Activated T-helper 17 cell treated with anti-CD3 and anti-CD28 coated beads, Interleukin-2, amount 50 U/mL, for 72 hours (primary cell): Measurements from ENCODE around the gene DUSP28. TPM values are rescaled to one million over a fixed set of nuclear protein-coding genes. Genes with fewer than 3 reads are reported as not detected.

ENCODE experiments used
- ATAC-seq: fragments of 150-1000 bp; cut with Tn5 transposase; replicated peaks from 2 replicates; pipeline ENCODE4 v1.10.0; 2021; ENCODE audit warnings: mild to moderate bottlenecking, moderate library complexity
- H3K27ac Mint-ChIP-seq: one replicate; pipeline ENCODE4 v1.8.0; 2022; ENCODE audit warnings: mixed read lengths
- H3K27me3 Mint-ChIP-seq: one replicate; pipeline ENCODE4 v1.8.0; 2022; ENCODE audit warnings: mixed read lengths
- H3K36me3 Mint-ChIP-seq: one replicate; pipeline ENCODE4 v1.8.0; 2022; ENCODE audit warnings: low read depth, mild to moderate bottlenecking, mixed read lengths
- H3K4me1 Mint-ChIP-seq: one replicate; pipeline ENCODE4 v1.8.0; 2022; ENCODE audit warnings: mixed read lengths
- H3K4me3 Mint-ChIP-seq: one replicate; pipeline ENCODE4 v1.8.0; 2022; ENCODE audit warnings: mild to moderate bottlenecking, mixed read lengths
- H3K9me3 Mint-ChIP-seq: one replicate; pipeline ENCODE4 v1.8.0; 2022; ENCODE audit warnings: mixed read lengths
- total RNA-seq, 2 donors: library from RNA; stranded (reverse); gene quantifications; one replicate each; pipeline ENCODE4 v1.2.3, GENCODE V29; 2022

DUSP28 gene
- total RNA-seq, 2 donors from 2014 or later, result 3.6 to 8.3 TPM

GRCh38 chr2:240579071-240579762 lies 19.1 kb downstream of the DUSP28 start:
- Mint-ChIP-seq H3K4me3 (peak overlapping the region; percentile 67), H3K4me1 (peaks cover 21% of the 10 kb centered on the region), H3K36me3 (peaks cover 15% of the 10 kb centered on the region), H3K27ac (peak overlapping the region; percentile 84), H3K9me3 (no peaks in the 10 kb centered on the region), H3K27me3 (no peaks in the 10 kb centered on the region)
- peak; percentile 12 for ATAC-seq

GRCh38 chr2:240579771-240580614 lies 19.8 kb downstream of the DUSP28 start:
- Mint-ChIP-seq H3K27me3 (no peaks in the 10 kb centered on the region), H3K36me3 (peaks cover 15% of the 10 kb centered on the region), H3K4me1 (peaks cover 25% of the 10 kb centered on the region), H3K27ac (peak overlapping the region; percentile 84), H3K4me3 (peak overlapping the region; percentile 67), H3K9me3 (no peaks in the 10 kb centered on the region)
- ATAC-seq, result peak; percentile 93

DNA sequence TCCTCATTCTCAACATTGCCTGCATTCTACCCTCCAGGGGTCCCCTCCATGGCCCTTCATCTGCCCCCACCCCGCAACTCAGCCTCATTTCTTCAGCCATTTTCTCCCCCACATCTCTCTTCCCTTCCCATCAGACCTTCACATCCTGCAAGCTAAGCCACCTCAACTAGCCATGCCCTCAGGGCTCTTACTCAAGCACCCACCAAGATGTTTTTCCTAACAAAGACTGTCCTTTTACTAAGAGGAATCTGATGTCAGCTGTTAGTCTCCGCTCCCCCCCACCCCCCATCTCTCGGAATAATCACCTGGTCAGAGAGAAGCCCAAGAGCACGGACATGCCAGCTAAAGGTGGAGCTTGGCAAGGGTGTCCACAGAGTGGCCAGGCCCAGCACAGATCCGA lies 21.7 kb downstream of the DUSP28 start:
- H3K9me3 Mint-ChIP-seq, result no peaks in the 10 kb centered on the region
- no peak overlapping the region for H3K4me3 Mint-ChIP-seq
- no peak overlapping the region for H3K27ac Mint-ChIP-seq
- H3K27me3 Mint-ChIP-seq, result no peaks in the 10 kb centered on the region
- no peak for ATAC-seq
- peaks cover 25% of the 10 kb centered on the region for H3K4me1 Mint-ChIP-seq
- peaks cover 7% of the 10 kb centered on the region for H3K36me3 Mint-ChIP-seq

DNA sequence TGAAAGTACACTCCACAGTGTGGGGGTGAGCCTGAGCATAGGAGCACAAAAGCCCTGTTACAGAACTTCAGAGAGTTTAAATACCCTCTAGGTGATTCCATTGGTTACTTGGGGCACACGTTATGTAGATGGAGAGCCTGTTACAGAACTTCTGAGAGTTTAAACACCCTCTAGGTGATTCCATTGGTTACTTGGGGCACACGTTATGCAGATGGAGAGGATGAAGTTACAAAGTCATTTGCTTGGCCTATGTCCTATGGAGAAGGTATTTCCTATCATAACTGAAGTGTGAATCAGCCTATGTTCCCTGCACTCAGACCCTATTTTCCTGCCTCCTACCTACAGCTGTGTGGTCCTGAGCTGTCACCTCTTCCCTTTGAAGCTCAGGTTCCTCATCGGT lies 22.6 kb downstream of the DUSP28 start:
- H3K27me3 Mint-ChIP-seq, result no peaks in the 10 kb centered on the region

DNA sequence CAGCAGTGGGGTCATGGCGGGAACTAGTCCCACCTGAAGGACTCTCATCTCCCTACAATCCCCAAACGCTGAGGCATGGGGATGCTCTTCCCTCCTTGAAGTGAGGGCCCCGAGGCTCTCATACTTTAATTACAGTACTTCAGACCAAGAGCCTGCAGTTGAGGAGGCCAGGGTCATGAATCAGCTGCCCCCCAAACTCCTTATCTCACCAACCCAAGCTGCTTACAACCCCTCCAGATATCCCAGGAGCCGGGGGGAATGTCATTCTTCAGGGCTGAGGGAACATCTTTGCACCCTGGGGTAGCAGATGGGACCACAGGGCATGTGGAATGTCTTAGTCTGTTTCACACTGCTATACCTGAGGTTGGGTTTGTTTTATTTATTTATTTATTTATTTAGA lies 23.6 kb downstream of the DUSP28 start:
- no peaks in the 10 kb centered on the region for H3K27me3 Mint-ChIP-seq
- H3K4me3 Mint-ChIP-seq, result no peak overlapping the region
- no peak overlapping the region for H3K27ac Mint-ChIP-seq
- peaks cover 2% of the 10 kb centered on the region for H3K36me3 Mint-ChIP-seq
- H3K4me1 Mint-ChIP-seq, result peaks cover 36% of the 10 kb centered on the region
- no peaks in the 10 kb centered on the region for H3K9me3 Mint-ChIP-seq
- ATAC-seq, result no peak

More for the DNA sequence above, 22.6 kb downstream of the DUSP28 start:
- Mint-ChIP-seq H3K4me1 (peaks cover 28% of the 10 kb centered on the region), H3K4me3 (no peak overlapping the region), H3K36me3 (peaks cover 5% of the 10 kb centered on the region), H3K9me3 (no peaks in the 10 kb centered on the region), H3K27ac (no peak overlapping the region)
- no peak for ATAC-seq

- ATAC-seq, result peak; percentile 3
- Mint-ChIP-seq H3K27ac (peak overlapping the region; percentile 37), H3K36me3 (peaks cover 6% of the 10 kb centered on the region), H3K9me3 (no peaks in the 10 kb centered on the region), H3K27me3 (no peaks in the 10 kb centered on the region), H3K4me3 (peak overlapping the region; percentile 92), H3K4me1 (peaks cover 34% of the 10 kb centered on the region)
Observed at GRCh38 chr2:240584486-240585031, 24.4 kb downstream of the DUSP28 start.

- Mint-ChIP-seq H3K9me3 (no peaks in the 10 kb centered on the region), H3K27ac (peak overlapping the region; percentile 37), H3K27me3 (no peaks in the 10 kb centered on the region), H3K4me1 (peaks cover 28% of the 10 kb centered on the region), H3K36me3 (peaks cover 6% of the 10 kb centered on the region), H3K4me3 (peak overlapping the region; percentile 92)
- ATAC-seq, result no peak
Observed at GRCh38 chr2:240585101-240585500, 24.9 kb downstream of the DUSP28 start.

GRCh38 chr2:240585681-240586197 lies 25.6 kb downstream of the DUSP28 start:
- ATAC-seq, result no peak
- H3K36me3 Mint-ChIP-seq, result peaks cover 6% of the 10 kb centered on the region
- H3K4me1 Mint-ChIP-seq, result peaks cover 25% of the 10 kb centered on the region
- no peaks in the 10 kb centered on the region for H3K27me3 Mint-ChIP-seq
- peak overlapping the region; percentile 92 for H3K27ac Mint-ChIP-seq
- peak overlapping the region; percentile 92 for H3K4me3 Mint-ChIP-seq
- H3K9me3 Mint-ChIP-seq, result no peaks in the 10 kb centered on the region

DNA sequence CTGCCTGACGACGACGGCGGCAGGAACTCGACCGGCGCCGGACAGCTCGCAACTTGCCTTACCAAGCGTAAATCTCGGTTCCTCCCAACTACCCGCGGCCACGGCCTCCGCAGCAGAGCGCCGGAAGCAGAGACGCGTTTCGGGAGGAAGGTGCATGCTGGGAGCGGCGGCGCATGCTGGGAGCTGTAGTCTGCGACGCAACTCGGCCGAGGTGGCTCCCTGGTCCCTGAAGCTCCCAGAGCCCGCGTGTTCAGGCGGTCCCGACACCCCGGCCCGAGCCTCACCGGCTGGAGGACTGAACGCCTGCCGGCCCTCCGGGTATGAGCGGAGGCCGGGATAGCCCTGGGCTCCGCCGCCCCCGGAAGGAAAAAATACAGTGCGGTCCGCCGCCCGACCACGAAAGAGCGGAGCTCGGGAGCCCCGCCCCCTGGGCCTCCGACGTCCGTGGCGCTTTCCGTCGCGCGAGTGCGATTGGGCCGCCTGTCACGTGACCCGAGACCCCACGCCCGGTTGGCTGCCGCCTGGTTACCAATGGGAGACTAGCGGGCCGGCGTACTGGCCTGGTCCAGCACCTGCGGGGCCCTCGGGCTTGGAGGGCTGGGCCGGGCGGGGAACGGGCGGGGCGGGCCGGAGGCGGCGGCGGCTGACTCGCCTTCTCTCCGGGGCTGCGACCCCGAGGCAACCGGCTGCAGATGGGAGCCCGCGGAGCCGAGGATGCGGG lies 26.2 kb downstream of the DUSP28 start, which contains the start of gene CAPN10:
CAPN10 (plus strand) TSS at position 537 of the 721 bp plus-strand sequence; CDS start at position 715, 178 bp downstream.
- Mint-ChIP-seq H3K9me3 (no peaks in the 10 kb centered on the region), H3K27me3 (no peaks in the 10 kb centered on the region), H3K36me3 (peaks cover 8% of the 10 kb centered on the region)

DNA sequence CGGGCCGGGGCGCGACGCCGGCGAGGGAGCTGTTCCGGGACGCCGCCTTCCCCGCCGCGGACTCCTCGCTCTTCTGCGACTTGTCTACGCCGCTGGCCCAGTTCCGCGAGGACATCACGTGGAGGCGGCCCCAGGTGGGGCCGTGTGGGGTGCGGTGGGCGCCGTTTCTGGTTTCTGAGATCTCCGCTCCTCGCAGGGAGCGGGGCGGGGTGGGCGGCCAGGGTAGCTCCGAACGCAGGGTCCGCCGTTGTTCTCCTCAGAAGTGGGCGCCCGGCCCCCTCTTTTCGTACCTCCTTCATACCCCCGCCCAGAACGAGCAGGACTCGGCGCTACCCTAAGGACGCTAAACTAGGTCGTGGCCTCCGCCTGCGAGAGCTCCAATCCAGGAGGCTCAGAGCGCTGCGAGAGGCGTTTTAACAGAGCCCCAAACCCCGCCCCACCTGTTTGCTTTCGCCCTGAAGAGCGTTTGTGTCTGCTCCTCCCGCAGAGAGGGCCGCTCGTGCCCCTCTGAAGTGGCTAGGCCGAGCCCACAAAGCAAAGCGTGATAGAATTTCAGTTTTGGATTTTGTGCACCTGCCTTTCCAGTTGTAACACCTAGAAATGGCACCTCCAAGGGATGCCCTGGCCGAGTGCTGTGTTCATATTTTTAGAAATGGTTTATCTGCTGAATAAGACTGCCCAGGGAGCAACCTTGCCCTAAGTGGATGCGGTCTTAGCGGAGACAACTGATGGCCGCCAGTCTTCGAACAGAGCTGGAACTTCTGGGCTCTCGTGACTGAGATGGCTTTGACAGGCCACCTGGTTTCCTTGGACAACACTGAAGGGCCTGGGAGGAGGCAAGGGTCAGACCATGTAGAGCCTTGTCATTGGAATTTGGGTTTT lies 27.0 kb downstream of the DUSP28 start:
- H3K27ac Mint-ChIP-seq, result peak overlapping the region; percentile 37
- H3K27me3 Mint-ChIP-seq, result no peaks in the 10 kb centered on the region
- H3K4me1 Mint-ChIP-seq, result peaks cover 28% of the 10 kb centered on the region
- peaks cover 13% of the 10 kb centered on the region for H3K36me3 Mint-ChIP-seq
- H3K4me3 Mint-ChIP-seq, result peak overlapping the region; percentile 92
- ATAC-seq, result peak; percentile 35
- no peaks in the 10 kb centered on the region for H3K9me3 Mint-ChIP-seq

More for the DNA sequence above, 26.2 kb downstream of the DUSP28 start, which contains the start of gene CAPN10:
- H3K4me1 Mint-ChIP-seq, result peaks cover 25% of the 10 kb centered on the region
- H3K27ac Mint-ChIP-seq, result peak within 1 kb of the TSS; percentile 92
- peak within 1 kb of the TSS; percentile 92 for H3K4me3 Mint-ChIP-seq
- ATAC-seq, result peak; percentile 93

- Mint-ChIP-seq H3K27ac (peak overlapping the region; percentile 37), H3K36me3 (peaks cover 19% of the 10 kb centered on the region), H3K27me3 (no peaks in the 10 kb centered on the region), H3K9me3 (no peaks in the 10 kb centered on the region), H3K4me1 (peaks cover 25% of the 10 kb centered on the region), H3K4me3 (peak overlapping the region; percentile 92)
- no peak for ATAC-seq
Observed at GRCh38 chr2:240588006-240588655, 28.0 kb downstream of the DUSP28 start.

DNA sequence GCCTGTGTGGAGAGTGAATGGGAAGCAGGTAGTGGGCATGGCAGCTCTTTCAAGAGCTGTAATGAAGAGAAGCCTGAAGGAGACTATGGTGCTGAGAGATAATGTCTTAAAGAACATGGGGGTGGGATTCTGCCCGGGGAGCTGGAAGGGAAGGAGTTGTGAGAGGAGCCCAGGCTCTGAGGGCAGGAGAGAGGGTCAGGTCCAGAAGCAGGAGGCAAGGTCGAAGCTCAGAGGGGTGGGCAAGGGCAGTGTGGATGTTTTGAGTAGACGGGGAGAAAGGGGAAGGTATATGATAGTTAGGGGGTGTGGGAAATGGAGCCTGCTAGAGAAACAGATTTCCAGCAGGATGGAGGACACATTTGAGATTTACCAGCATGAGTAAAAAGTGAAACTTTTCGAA lies 28.5 kb downstream of the DUSP28 start:
- Mint-ChIP-seq H3K4me1 (peaks cover 25% of the 10 kb centered on the region), H3K36me3 (peaks cover 19% of the 10 kb centered on the region), H3K4me3 (peak overlapping the region; percentile 92), H3K27me3 (no peaks in the 10 kb centered on the region), H3K27ac (peak overlapping the region; percentile 37), H3K9me3 (no peaks in the 10 kb centered on the region)
- ATAC-seq, result no peak

- Mint-ChIP-seq H3K27ac (no peak overlapping the region), H3K36me3 (peaks cover 19% of the 10 kb centered on the region), H3K9me3 (no peaks in the 10 kb centered on the region), H3K4me3 (no peak overlapping the region), H3K4me1 (peaks cover 25% of the 10 kb centered on the region), H3K27me3 (no peaks in the 10 kb centered on the region)
- no peak for ATAC-seq
Observed at GRCh38 chr2:240589375-240589774, 29.2 kb downstream of the DUSP28 start.
